CD4-positive, alpha-beta T cell treated with Interleukin-17A for 1 hour (primary cell): ENCODE results near the gene ISM2.

Source experiments
- DNase-seq: peaks from one replicate; pipeline ENCODE4 v3.0.0-alpha.2; 2020

Gene ISM2

DNA sequence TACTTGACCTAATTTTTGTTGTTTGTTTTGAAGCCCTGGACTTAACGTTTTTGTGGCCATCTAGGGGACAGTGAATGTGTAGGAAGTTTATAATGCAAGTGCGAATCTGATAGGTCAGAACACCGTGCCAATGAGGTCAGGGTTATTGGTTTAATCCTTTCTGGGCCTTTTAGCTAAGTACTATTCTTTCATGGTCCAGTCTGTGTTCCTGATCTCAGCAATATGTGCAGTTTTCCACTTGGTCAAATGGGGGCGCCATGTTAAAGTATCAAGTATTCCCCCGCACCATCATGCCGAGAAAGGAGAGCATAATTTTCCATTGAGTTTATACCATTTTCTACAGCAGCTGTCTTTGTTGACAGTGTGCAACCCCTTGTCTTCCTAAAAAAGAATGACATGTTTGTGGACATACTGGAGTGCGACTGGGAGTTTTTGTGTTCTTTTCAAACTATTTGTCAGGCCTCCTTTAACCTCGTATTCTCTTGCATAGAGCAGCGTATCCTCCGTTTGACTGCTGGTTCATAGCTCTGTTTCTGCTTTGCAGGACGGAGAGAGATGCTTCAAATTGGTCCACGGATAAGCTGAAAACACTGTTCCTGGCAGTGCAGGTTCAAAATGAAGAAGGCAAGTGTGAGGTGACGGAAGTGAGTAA is 39.4 kb downstream of the ISM2 start:
- DNase-seq = peak; percentile 72

DNA sequence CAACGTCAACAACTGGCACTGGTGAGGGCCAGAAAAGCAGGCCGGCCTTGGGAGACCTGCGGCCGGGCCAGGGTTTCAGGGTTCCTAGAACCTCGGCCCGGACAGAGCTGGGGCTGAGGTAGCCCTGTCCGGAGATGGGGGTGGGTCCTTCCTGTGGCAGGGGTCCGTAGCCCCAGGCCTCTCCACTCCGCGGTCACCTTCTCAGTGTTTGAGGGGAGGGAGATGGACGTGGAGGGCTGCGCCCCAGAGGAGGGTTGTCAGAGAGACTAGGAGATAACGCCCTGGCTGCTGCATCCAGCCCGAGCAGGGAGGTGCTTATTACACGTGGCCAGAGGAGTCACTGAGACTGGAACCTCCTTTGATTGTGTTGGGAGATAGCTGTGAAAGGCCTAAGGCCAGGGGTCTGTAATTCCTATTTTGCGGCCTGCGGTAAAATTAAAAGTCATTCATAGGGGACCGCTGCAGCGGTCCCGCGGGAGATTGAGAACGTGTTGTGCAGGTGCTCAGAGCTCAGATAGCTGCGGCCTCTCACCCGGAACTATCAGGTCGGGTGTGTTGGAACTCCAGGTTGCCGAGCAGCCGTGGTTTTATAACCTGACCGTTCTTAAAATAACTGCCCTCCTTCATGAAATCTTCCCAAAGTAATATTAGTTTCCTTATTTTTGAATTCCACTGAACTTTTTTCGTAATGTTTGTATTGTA is 40.2 kb downstream of the ISM2 start:
- peak; percentile 31 for DNase-seq

DNA sequence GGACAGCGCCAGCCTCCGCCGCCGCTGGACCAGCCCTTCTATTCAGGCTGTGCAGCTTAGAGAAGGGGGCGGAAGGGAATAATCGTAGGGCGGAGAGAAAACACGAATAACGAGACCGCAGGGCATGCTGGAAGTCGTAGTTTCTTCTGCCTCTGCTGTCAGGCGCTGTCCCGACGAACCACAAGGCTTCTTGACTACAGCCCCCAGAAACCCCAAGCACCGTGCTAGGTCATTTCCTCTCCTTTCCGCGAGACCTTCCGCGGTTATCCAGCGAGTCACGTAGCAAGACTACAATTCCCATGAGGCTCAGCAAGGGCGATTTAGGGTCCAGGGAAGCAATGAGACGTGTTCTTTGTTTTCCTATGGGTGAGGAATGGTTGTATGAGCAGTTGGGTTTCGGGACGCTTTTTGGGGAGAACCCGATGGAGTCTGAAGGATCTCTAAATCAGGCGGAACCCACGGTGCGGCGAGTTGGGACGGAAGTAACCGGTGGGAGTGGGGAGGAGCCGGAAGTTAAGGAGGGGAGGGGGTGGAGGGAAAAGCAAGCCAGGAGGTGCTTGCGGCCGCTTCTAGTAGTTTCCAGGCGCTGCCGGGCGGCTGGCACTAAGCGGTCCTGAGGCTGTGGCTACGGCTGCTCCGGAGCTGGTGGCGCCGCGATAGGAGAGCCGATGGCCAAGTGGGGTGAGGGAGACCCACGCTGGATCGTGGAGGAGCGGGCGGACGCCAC is 40.9 kb downstream of the ISM2 start, which contains the start of the genes AHSA1 and VIPAS39:
Gene AHSA1 (plus strand): TSS at position 572 of the 727 bp plus-strand sequence. CDS start 97 bp downstream, at position 669.
Gene VIPAS39 (minus strand): TSS at position 80 of the 727 bp plus-strand sequence. CDS start 3,499 bp downstream, outside the sequence.
- peak; percentile 97 for DNase-seq

DNA sequence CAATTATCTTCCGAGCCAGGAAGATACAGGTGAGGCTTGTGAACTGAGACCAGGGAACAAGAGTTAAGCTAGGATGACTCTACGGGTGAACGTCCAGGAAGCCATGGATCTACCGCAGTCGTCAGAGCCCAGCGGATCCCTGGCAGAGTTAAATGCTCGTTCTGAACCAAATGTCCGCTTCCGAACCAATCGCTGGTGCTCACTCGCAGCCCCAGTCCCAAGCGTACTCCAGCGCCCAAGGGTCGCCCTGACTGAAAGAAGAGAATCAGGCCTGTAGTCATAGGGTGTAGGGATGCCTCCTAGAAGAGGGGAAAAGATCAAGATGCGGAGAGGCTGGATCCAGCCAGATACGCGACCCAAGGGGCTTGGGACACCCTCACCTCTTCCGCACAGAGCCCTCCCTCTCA is 41.5 kb downstream of the ISM2 start:
- DNase-seq = no peak

DNA sequence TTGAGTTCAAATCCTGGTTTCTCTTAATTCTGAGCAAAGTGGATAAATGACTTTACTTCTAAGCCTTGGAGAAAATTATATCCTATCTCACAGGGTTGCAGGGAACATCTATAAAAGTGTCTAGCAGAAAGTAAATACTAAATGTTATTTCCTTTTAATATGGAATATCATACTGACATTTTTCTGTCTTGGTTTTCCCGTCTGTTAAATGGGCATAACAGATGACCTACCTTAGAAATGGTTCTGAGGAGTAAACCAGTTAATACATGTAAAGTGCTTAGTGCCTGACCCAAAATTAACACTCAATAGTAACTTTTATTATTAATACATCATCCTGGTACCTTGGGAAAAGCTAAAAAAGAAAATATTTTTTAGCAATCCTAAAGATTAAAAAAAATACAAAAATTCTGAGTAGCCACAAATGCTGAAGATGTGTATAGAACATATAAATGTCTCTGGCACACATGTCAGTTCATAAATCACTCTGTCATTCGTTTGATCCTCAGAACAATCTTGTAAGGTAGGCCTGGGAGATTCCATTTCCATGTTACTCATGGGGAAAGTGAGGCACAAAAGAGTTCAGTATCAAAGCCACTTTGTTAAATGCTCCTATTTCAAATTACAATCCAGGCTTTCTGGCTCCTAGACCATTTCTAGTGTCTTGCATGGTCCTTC is 42.5 kb downstream of the ISM2 start:
- DNase-seq = no peak

DNA sequence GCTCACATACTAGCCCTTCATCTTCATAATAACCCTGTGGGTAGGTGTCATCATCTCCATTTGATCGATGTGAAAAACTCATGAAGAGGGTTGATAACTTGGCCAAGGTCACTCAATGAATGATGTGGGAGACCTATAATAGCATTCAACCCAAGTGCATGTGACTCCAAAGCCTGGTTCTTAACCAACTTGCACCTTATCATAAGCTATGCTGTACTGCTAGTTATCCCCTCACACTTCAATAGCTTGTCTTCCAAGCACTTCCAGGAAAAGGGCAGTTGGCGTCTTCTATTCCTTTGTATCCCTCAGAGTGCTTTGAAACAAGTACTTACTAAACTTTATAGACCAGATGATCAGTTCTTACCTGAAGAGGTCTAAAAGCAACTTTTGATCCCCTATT is 56.4 kb downstream of the ISM2 start:
- no peak for DNase-seq

DNA sequence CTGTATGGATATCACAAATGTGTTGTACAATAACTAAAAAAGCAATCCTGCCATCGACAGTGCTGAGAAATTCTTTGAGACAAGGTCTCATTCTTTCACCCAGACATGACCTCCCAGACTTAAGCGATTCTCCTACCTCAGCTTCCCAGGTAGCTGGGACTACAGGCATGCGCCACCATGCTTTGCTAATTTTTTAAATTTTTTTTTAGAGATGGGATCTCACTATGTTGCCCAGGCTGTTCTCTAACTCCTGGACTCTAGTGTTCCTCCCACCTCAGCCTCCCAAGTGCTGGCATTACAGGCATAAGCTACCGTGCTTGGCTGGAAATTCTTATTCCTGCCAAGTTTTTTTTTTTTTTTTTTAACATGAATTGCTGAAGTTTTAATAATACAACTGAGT is 58.8 kb downstream of the ISM2 start:
- DNase-seq = no peak

DNA sequence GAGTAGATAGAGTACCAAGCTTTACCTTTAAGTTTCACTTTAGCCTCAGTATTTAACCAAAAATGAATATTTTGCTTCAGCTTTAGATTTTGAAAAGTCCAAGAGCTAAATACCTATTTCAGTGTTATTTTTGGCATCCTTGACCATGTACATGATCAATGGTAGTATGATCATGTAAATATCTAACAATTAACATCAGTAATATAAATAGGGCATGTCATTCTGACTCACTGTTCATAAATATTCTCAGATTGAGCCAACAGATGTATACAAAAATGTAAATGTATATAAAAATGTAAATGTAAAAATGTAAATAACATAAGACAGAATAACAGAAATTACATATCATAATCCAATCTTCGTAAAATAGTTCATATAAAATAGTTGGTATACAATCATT is 60.0 kb downstream of the ISM2 start:
- DNase-seq = no peak

DNA sequence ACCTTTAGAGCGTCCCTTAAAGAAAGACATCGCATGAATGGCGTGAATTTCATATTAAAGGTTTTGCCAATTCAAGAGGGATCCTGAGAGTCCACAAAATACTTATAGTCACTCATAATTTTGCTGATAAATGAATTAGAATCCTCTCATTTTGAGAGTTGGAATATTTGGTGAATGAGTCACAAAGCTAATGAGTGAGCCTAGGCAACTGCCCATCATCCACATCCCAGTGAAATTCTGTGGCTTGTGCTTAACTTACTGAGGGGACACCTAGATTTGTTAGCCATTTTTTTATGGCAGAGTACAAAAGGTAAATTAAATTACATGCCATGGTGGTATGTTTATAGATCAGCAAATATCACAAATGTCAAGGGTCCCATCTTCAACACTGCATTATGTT is 62.6 kb downstream of the ISM2 start:
- DNase-seq = no peak

DNA sequence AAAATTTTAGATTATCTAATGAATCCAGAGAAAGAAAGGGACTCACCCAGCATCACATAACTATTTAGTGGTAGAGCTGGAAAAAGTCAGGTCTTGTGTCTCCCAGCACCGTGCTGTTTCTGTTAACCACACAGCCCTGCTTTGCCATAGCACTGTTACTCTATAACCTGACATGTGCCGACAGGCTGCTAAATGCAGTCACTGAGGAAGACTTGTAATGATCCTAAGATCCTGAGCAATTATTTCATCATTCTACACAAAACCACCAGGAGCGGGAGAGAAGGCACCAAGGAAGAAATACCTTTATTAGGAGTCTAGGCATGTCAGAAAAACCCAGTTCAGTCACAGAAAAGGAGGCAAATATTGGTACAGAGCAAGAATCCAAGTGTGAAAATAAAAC is 72.2 kb downstream of the ISM2 start:
- DNase-seq = no peak

DNA sequence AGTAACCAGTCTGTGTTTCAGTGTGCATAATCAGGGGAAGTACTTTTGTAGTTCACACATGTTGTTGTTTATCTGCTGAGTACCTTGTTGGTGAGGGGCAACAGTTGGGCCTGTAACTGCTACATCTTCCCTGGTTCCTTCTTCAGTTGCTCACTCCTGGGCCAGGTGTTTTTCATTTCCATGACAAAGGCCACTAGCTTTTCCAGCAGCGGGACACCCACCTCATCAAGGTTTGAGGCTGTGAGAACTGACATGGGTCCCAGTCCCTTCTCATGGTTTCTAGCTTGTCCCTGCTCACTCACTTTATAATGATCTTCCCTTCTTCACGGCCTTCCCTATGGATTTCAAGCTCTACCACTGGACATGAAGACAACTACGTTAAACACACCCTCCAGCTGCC is 73.8 kb downstream of the ISM2 start:
- DNase-seq = no peak
